ENCODE measurements around the gene PLD6. TPM values are rescaled to one million over a fixed set of nuclear protein-coding genes. Genes with fewer than 3 reads are reported as not detected.

PLD6 gene
- total and polyA plus RNA-seq, 10 of the 15 experiments (the other 5 are each of a cell fraction or from before 2014, with no cell fraction given) = 4.7 to 21.4 (median 12.0) TPM

DNA sequence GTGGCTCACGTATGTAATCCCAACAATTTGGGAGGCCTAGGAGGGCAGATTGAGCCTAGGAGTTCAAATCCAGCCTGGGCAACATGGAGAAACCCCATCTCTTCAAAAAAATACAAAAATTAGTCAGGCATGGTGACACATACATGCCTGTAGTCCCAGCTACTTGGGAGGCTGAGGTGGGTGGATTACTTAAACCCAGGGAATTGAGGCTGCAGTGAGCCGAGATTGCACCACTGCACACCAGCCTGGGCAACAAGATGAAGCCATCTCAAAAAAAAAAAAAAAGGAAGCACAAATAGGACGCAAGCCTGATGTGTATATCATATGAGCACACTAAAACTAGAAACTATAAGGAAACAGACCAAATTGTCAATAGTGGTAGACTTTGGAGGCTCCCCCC, 47.9 kb upstream of the PLD6 start (continued):
- no peak for TF ChIP-seq ZNF592 (IDR thresholded peaks at IDR 0.05)

- FAIRE-seq = no peak
Observed at GRCh38 chr17:17253406-17253805, 47.3 kb upstream of the PLD6 start.

More at GRCh38 chr17:17253406-17253805, 47.3 kb upstream of the PLD6 start:
- no peak for DNase-seq (ENCODE audit: low read depth, low spot score)
- WGBS (ENCODE audit: insufficient coverage, insufficient replicate concordance, low lambda C conversion rate, missing lambda C conversion rate) = 100% methylated on average over 3 of the region's 3 CpGs
- RAD21 ChIA-PET (ENCODE audit: unreplicated experiment) = no interaction called here
- ATAC-seq = no peak
- no peak overlapping the region for H3K9ac ChIP-seq (ENCODE audit: control insufficient read depth, insufficient read depth, low read length)
- POLR2A ChIA-PET = no interaction called here
- no peaks in the 10 kb centered on the region for H3K27me3 ChIP-seq (replicated peaks in 1 of 2; ENCODE audit: control insufficient read depth in 2 of 2, insufficient read depth in 2 of 2, low read length in 1 of 2)
- in situ Hi-C loops (cut with MboI) (no loop called here), intact Hi-C loops (cut with micrococcal nuclease; ENCODE audit: unreplicated experiment) (no loop called here)
- H4K20me1 ChIP-seq (ENCODE audit: control insufficient read depth, insufficient read depth) = no peaks in the 10 kb centered on the region
- H3K27ac ChIP-seq (ENCODE audit: control insufficient read depth, insufficient read depth) = no peak overlapping the region
- CTCF ChIA-PET = no interaction called here
- SMC1A ChIA-PET (ENCODE audit: uncharacterized antibody, unreplicated experiment) = no interaction called here
- H3K36me3 ChIP-seq (ENCODE audit: control insufficient read depth in 2 of 2, insufficient read depth in 2 of 2, low read length in 1 of 2) = peaks cover 13 to 33% of the 10 kb centered on the region in 2 experiments
- no peak overlapping the region for H3K4me2 ChIP-seq (ENCODE audit: control insufficient read depth, insufficient read depth)
- TF ChIP-seq, protein P1, sequence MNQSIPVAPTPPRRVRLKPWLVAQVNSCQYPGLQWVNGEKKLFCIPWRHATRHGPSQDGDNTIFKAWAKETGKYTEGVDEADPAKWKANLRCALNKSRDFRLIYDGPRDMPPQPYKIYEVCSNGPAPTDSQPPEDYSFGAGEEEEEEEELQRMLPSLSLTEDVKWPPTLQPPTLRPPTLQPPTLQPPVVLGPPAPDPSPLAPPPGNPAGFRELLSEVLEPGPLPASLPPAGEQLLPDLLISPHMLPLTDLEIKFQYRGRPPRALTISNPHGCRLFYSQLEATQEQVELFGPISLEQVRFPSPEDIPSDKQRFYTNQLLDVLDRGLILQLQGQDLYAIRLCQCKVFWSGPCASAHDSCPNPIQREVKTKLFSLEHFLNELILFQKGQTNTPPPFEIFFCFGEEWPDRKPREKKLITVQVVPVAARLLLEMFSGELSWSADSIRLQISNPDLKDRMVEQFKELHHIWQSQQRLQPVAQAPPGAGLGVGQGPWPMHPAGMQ (IDR thresholded peaks at IDR 0.05; ENCODE audit: borderline replicate concordance) = no peak
- TF ChIP-seq, protein P2, sequence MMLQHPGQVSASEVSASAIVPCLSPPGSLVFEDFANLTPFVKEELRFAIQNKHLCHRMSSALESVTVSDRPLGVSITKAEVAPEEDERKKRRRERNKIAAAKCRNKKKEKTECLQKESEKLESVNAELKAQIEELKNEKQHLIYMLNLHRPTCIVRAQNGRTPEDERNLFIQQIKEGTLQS (IDR thresholded peaks at IDR 0.05; ENCODE audit: borderline replicate concordance, extremely low read depth, low read depth, low read length) = no peak
- TF ChIP-seq RBBP5 (conservative IDR thresholded peaks at IDR 0.05) (no peak), MYB (IDR thresholded peaks at IDR 0.05; ENCODE audit: borderline replicate concordance, low read depth, low read length) (no peak), YBX1 (IDR thresholded peaks at IDR 0.05) (no peak), HSF1 (IDR thresholded peaks at IDR 0.05; ENCODE audit: low read depth, low read length) (no peak), SPI1 (IDR thresholded peaks at IDR 0.05; ENCODE audit: borderline replicate concordance, insufficient read depth, low read depth, low read length) (no peak), ZNF274 (IDR thresholded peaks at IDR 0.05; ENCODE audit: insufficient read depth, insufficient read length) (no peak), STAT1 (conservative IDR thresholded peaks at IDR 0.05) (no peak), SREBF2 (IDR thresholded peaks at IDR 0.05; ENCODE audit: low read length) (no peak), FOS (IDR thresholded peaks at IDR 0.05; ENCODE audit: borderline replicate concordance, extremely low read depth, insufficient read length) (no peak), PML (IDR thresholded peaks at IDR 0.05; ENCODE audit: low read length) (no peak), RELA (IDR thresholded peaks at IDR 0.05; ENCODE audit: borderline replicate concordance, partially characterized antibody) (no peak)
- TF ChIP-seq, protein P3, sequence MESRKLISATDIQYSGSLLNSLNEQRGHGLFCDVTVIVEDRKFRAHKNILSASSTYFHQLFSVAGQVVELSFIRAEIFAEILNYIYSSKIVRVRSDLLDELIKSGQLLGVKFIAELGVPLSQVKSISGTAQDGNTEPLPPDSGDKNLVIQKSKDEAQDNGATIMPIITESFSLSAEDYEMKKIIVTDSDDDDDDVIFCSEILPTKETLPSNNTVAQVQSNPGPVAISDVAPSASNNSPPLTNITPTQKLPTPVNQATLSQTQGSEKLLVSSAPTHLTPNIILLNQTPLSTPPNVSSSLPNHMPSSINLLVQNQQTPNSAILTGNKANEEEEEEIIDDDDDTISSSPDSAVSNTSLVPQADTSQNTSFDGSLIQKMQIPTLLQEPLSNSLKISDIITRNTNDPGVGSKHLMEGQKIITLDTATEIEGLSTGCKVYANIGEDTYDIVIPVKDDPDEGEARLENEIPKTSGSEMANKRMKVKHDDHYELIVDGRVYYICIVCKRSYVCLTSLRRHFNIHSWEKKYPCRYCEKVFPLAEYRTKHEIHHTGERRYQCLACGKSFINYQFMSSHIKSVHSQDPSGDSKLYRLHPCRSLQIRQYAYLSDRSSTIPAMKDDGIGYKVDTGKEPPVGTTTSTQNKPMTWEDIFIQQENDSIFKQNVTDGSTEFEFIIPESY (IDR thresholded peaks at IDR 0.05) = no peak
- H3K4me1 ChIP-seq (ENCODE audit: control insufficient read depth, insufficient read depth, low read length) = no peaks in the 10 kb centered on the region
- H3K9me3 ChIP-seq (replicated peaks; ENCODE audit: control insufficient read depth, insufficient read depth, low read length) = no peaks in the 10 kb centered on the region
- no TSS peak for BruUV-seq (replicated peaks)
- no peaks in the 10 kb centered on the region for H3K79me2 ChIP-seq (ENCODE audit: control insufficient read depth, insufficient read depth, low read length)
- H2AFZ ChIP-seq (ENCODE audit: control insufficient read depth, low read depth, low read length) = no peak overlapping the region
- H3K4me3 ChIP-seq = no peak overlapping the region

Data from GM12878 (cell line).